HEK293 (cell line): ENCODE results near the gene ENHO.

Experiments used
- CTCF ChIA-PET: fragments of 350-600 bp; formaldehyde crosslinking; extraction: SDS; loops from one replicate; lab custom pipeline; 2021; ENCODE audit warnings: antibody characterized with exemption; lab: Yijun Ruan, JAX
- POLR2A ChIA-PET: fragments of 300-600 bp; formaldehyde crosslinking; extraction: SDS; loops from one replicate; lab custom pipeline; 2020; ENCODE audit warnings: antibody characterized with exemption, inconsistent platforms; lab: Yijun Ruan, JAX
- H3K27ac ChIP-seq: fragments of 200-500 bp; sonication (Bioruptor generic); 2 replicates; pipeline ENCODE4 v1.5.1; 2014; ENCODE audit warnings: low read depth, low read length, control low read depth, inconsistent platforms; ENCODE audit errors: extremely low read depth
- H3K36me3 ChIP-seq, 2 experiments: fragments of 200-500 bp in 1 of 2; sonication (Bioruptor generic) in 1 of 2; 1 replicate in 1 of 2; 2 replicates in 1 of 2; pipeline ENCODE4 v1.5.1; 2014 to 2017; ENCODE audit warnings: inconsistent platforms in 2 of 2, low read length in 2 of 2; ENCODE audit not compliant: control insufficient read depth in 2 of 2, insufficient read depth in 1 of 2
- H3K4me1 ChIP-seq: fragments of 200-500 bp; sonication (Bioruptor generic); 2 replicates; pipeline ENCODE4 v1.5.1; 2014; ENCODE audit warnings: mild to moderate bottlenecking, low read length, inconsistent platforms; ENCODE audit not compliant: control insufficient read depth, insufficient read depth
- H3K4me3 ChIP-seq: 2 replicates; pipeline ENCODE4 v1.5.1; 2011; ENCODE audit warnings: low read depth, mild to moderate bottlenecking, control low read depth, low read length, moderate library complexity
- H3K9me3 ChIP-seq: fragments of 200-500 bp; sonication (Bioruptor generic); 2 replicates; pipeline ENCODE4 v1.5.1; 2014; ENCODE audit warnings: low read depth, low read length, inconsistent platforms; ENCODE audit not compliant: control insufficient read depth, insufficient read depth
- FEZF1 ChIP-seq: fragments of 450-650 bp; formaldehyde crosslinking; IDR thresholded peaks from 2 replicates; pipeline ENCODE4 v1.5.1; 2016; ENCODE audit warnings: missing biosample characterization, missing genetic modification characterization
- GLIS2 ChIP-seq: fragments of 450-650 bp; formaldehyde crosslinking; IDR thresholded peaks from 2 replicates; pipeline ENCODE4 v1.5.1; 2016; ENCODE audit warnings: missing biosample characterization, missing genetic modification characterization
- KLF10 ChIP-seq: fragments of 450-650 bp; IDR thresholded peaks from 2 replicates; pipeline ENCODE4 v1.5.1; 2018; ENCODE audit warnings: missing biosample characterization, mild to moderate bottlenecking, missing genetic modification characterization
- SCRT1 ChIP-seq: fragments of 450-650 bp; formaldehyde crosslinking; IDR thresholded peaks from 2 replicates; pipeline ENCODE4 v1.5.1; 2016; ENCODE audit warnings: missing biosample characterization, missing genetic modification characterization, borderline replicate concordance
- SETDB1 ChIP-seq: IDR thresholded peaks from one replicate; pipeline ENCODE4 v1.6.1; 2017; ENCODE audit warnings: mild to moderate bottlenecking, low read length, moderate library complexity, mixed read lengths; ENCODE audit not compliant: insufficient read length
- ZBTB48 ChIP-seq: fragments of 450-650 bp; formaldehyde crosslinking; IDR thresholded peaks from 2 replicates; pipeline ENCODE4 v1.5.1; 2016; ENCODE audit warnings: missing biosample characterization, missing genetic modification characterization
- ZFP37 ChIP-seq: fragments of 450-650 bp; formaldehyde crosslinking; IDR thresholded peaks from 2 replicates; pipeline ENCODE4 v1.5.1; 2016; ENCODE audit warnings: missing biosample characterization, missing genetic modification characterization
- ZFP69B ChIP-seq: fragments of 450-650 bp; formaldehyde crosslinking; IDR thresholded peaks from 2 replicates; pipeline ENCODE4 v1.5.1; 2016; ENCODE audit warnings: missing biosample characterization, missing genetic modification characterization
- ZIC2 ChIP-seq: fragments of 450-650 bp; formaldehyde crosslinking; IDR thresholded peaks from 2 replicates; pipeline ENCODE4 v1.5.1; 2016; ENCODE audit warnings: missing biosample characterization, missing genetic modification characterization
- ZNF148 ChIP-seq: fragments of 450-650 bp; formaldehyde crosslinking; IDR thresholded peaks from 2 replicates; pipeline ENCODE4 v1.5.0; 2017; ENCODE audit warnings: missing biosample characterization, missing genetic modification characterization, borderline replicate concordance
- ZNF223 ChIP-seq: fragments of 450-650 bp; formaldehyde crosslinking; IDR thresholded peaks from 2 replicates; pipeline ENCODE4 v1.5.1; 2016; ENCODE audit warnings: missing biosample characterization, missing genetic modification characterization
- ZNF274 ChIP-seq, 2 experiments: fragments of 200-500 bp in 1 of 2; fragments of 450-650 bp in 1 of 2; sonication (Bioruptor generic) in 1 of 2; formaldehyde crosslinking in 1 of 2; IDR thresholded peaks; 2 replicates each; pipeline versions ENCODE4 v1.5.1 to v1.6.1; 2014 to 2016; ENCODE audit warnings: borderline replicate concordance in 1 of 2, inconsistent platforms in 1 of 2, low read length in 1 of 2, missing biosample characterization in 1 of 2, missing genetic modification characterization in 1 of 2
- ZNF302 ChIP-seq: fragments of 450-650 bp; formaldehyde crosslinking; IDR thresholded peaks from 2 replicates; pipeline ENCODE4 v1.5.1; 2016; ENCODE audit warnings: missing biosample characterization, missing genetic modification characterization, low read depth
- ZNF366 ChIP-seq: fragments of 450-650 bp; formaldehyde crosslinking; conservative IDR thresholded peaks from 2 replicates; pipeline ENCODE4 v1.5.1; 2016; ENCODE audit warnings: missing biosample characterization, missing genetic modification characterization
- ZNF449 ChIP-seq: fragments of 450-650 bp; formaldehyde crosslinking; IDR thresholded peaks from 2 replicates; pipeline ENCODE4 v1.5.1; 2017; ENCODE audit warnings: missing biosample characterization, mild to moderate bottlenecking, missing genetic modification characterization, moderate library complexity
- ZNF488 ChIP-seq: fragments of 450-650 bp; formaldehyde crosslinking; IDR thresholded peaks from 2 replicates; pipeline ENCODE4 v1.5.1; 2016; ENCODE audit warnings: missing biosample characterization, missing genetic modification characterization
- ZNF501 ChIP-seq: fragments of 450-650 bp; formaldehyde crosslinking; IDR thresholded peaks from 2 replicates; pipeline ENCODE4 v1.5.1; 2016; ENCODE audit warnings: missing biosample characterization, missing genetic modification characterization
- ZNF530 ChIP-seq: fragments of 450-650 bp; formaldehyde crosslinking; IDR thresholded peaks from 2 replicates; pipeline ENCODE4 v1.5.1; 2016; ENCODE audit warnings: low read depth, missing biosample characterization, missing genetic modification characterization
- ZNF544 ChIP-seq: fragments of 450-650 bp; formaldehyde crosslinking; IDR thresholded peaks from 2 replicates; pipeline ENCODE4 v1.5.0; 2017; ENCODE audit warnings: missing biosample characterization, missing genetic modification characterization
- ZNF558 ChIP-seq: fragments of 450-650 bp; formaldehyde crosslinking; IDR thresholded peaks from 2 replicates; pipeline ENCODE4 v1.5.1; 2016; ENCODE audit warnings: missing biosample characterization, missing genetic modification characterization
- ZNF571 ChIP-seq: fragments of 450-650 bp; formaldehyde crosslinking; IDR thresholded peaks from 2 replicates; pipeline ENCODE4 v1.5.0; 2017; ENCODE audit warnings: missing biosample characterization, missing genetic modification characterization
- ZNF585B ChIP-seq: fragments of 450-650 bp; formaldehyde crosslinking; IDR thresholded peaks from 2 replicates; pipeline ENCODE4 v1.5.1; 2016; ENCODE audit warnings: missing biosample characterization, missing genetic modification characterization
- ZNF629 ChIP-seq: fragments of 450-650 bp; formaldehyde crosslinking; IDR thresholded peaks from 2 replicates; pipeline ENCODE4 v1.5.1; 2017; ENCODE audit warnings: missing biosample characterization, missing genetic modification characterization
- ZNF654 ChIP-seq: fragments of 450-650 bp; formaldehyde crosslinking; IDR thresholded peaks from 2 replicates; pipeline ENCODE4 v1.5.1; 2016; ENCODE audit warnings: low read depth, missing biosample characterization, missing genetic modification characterization
- ZNF658 ChIP-seq: fragments of 450-650 bp; formaldehyde crosslinking; IDR thresholded peaks from 2 replicates; pipeline ENCODE4; 2016; ENCODE audit warnings: missing biosample characterization, missing genetic modification characterization
- ZSCAN23 ChIP-seq: fragments of 450-650 bp; formaldehyde crosslinking; IDR thresholded peaks from 2 replicates; pipeline ENCODE4 v1.5.1; 2016; ENCODE audit warnings: missing biosample characterization, missing genetic modification characterization
- ZSCAN30 ChIP-seq: fragments of 450-650 bp; IDR thresholded peaks from 2 replicates; pipeline ENCODE4 v1.5.1; 2018; ENCODE audit warnings: missing biosample characterization, mild to moderate bottlenecking, missing genetic modification characterization, moderate library complexity
- TF ChIP-seq, protein P1 (sequence below): fragments of 450-650 bp; formaldehyde crosslinking; optimal IDR thresholded peaks from 2 replicates; pipeline ENCODE3; 2016; ENCODE audit warnings: missing biosample characterization, mild to moderate bottlenecking, missing genetic modification characterization
- TF ChIP-seq, protein P2 (sequence below): fragments of 450-650 bp; formaldehyde crosslinking; IDR thresholded peaks from 2 replicates; pipeline ENCODE4 v1.5.1; 2016; ENCODE audit warnings: missing biosample characterization, missing genetic modification characterization
- TF ChIP-seq, protein P3 (sequence below): fragments of 450-650 bp; formaldehyde crosslinking; IDR thresholded peaks from 2 replicates; pipeline ENCODE4 v1.5.1; 2016; ENCODE audit warnings: missing biosample characterization, missing genetic modification characterization

Gene ENHO

DNA sequence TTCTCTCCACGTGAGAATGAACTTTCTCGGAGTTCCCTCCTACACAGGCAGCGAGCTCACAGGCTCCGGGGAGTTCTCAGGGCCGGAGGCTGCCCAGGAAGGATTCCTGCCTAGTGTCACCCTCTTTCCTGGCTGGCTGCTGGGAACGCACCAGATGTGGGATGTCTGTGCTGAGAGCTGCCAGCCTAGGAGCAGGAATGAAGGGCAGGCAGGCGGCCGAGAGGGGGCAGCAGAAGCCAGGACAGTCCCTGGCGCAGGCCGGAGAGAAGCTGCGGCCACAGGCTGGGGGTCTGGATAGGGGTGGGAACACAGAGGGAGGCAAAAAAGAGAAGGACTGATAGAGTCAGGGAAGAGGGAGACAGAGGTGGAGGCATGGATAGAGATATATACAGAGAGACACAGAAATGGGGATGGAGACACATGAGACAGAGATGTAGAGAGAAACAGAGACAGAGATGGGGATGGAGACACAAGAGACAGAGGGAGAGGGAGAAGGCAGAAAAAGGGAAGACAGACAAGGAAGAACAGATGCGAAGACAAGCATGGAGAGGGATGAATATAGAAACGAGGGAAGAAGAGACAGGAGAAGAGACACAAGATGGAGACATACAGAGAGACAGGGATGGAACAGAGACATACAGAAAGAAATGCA, 25.3 kb upstream of the ENHO start:
- H3K9me3 ChIP-seq = no peaks in the 10 kb centered on the region
- ChIA-PET POLR2A (interaction anchor here (0.5 to 1.1 kb wide), 2 partner anchors 44 to 523 kb away, joined by 4 to 7 read pairs; no protein-coding TSS in a partner anchor), CTCF (interaction anchor here (0.6 to 7.3 kb wide), 48 partner anchors 9 to 821 kb away, joined by 3 to 101 read pairs (median 5); partner anchors contain the start of genes CNTFR, ENHO and SIGMAR1)
- no peak overlapping the region for H3K4me3 ChIP-seq
- H3K27ac ChIP-seq = no peak overlapping the region
- no peaks in the 10 kb centered on the region for H3K4me1 ChIP-seq
- H3K36me3 ChIP-seq = no peaks in the 10 kb centered on the region
- TF ChIP-seq ZNF223 (tag by site-specific recombination) (no peak), ZNF571 (tag by site-specific recombination) (no peak), ZFP69B (no peak), ZNF558 (tag by site-specific recombination) (no peak), ZNF654 (tag by site-specific recombination) (peak; percentile 51), ZNF274 (IDR thresholded peaks at IDR 0.05; ENCODE audit: low read length) (no peak), ZNF274 (tag by site-specific recombination; IDR thresholded peaks at IDR 0.05; ENCODE audit: borderline replicate concordance) (no peak), ZNF629 (tag by site-specific recombination) (no peak), ZSCAN30 (no peak), ZNF366 (tag by site-specific recombination) (0 out of 2 replicates have a peak, but pooled peaks have one; percentile 53), ZNF488 (tag by site-specific recombination) (no peak), GLIS2 (no peak), ZIC2 (peak; percentile 20; the same call in 1 of the 2 replicates), SCRT1 (no peak), ZNF501 (tag by site-specific recombination) (no peak), KLF10 (tag by site-specific recombination) (no peak), ZBTB48 (tag by site-specific recombination) (0 out of 2 replicates have a peak, but pooled peaks have one; percentile 40), ZNF148 (no peak), SETDB1 (no peak), ZSCAN23 (tag by site-specific recombination) (no peak), ZNF658 (no peak), ZNF530 (tag by site-specific recombination) (no peak), ZFP37 (tag by site-specific recombination) (no peak), ZNF449 (no peak), FEZF1 (no peak), ZNF585B (tag by site-specific recombination) (no peak), ZNF544 (no peak), ZNF302 (tag by site-specific recombination) (no peak)
- TF ChIP-seq, protein P1, sequence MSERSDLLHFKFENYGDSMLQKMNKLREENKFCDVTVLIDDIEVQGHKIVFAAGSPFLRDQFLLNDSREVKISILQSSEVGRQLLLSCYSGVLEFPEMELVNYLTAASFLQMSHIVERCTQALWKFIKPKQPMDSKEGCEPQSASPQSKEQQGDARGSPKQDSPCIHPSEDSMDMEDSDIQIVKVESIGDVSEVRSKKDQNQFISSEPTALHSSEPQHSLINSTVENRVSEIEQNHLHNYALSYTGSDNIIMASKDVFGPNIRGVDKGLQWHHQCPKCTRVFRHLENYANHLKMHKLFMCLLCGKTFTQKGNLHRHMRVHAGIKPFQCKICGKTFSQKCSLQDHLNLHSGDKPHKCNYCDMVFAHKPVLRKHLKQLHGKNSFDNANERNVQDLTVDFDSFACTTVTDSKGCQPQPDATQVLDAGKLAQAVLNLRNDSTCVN (tag by site-specific recombination) = peak; percentile 19
- TF ChIP-seq, protein P2, sequence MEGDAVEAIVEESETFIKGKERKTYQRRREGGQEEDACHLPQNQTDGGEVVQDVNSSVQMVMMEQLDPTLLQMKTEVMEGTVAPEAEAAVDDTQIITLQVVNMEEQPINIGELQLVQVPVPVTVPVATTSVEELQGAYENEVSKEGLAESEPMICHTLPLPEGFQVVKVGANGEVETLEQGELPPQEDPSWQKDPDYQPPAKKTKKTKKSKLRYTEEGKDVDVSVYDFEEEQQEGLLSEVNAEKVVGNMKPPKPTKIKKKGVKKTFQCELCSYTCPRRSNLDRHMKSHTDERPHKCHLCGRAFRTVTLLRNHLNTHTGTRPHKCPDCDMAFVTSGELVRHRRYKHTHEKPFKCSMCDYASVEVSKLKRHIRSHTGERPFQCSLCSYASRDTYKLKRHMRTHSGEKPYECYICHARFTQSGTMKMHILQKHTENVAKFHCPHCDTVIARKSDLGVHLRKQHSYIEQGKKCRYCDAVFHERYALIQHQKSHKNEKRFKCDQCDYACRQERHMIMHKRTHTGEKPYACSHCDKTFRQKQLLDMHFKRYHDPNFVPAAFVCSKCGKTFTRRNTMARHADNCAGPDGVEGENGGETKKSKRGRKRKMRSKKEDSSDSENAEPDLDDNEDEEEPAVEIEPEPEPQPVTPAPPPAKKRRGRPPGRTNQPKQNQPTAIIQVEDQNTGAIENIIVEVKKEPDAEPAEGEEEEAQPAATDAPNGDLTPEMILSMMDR (tag by site-specific recombination) = peak; percentile 81
- TF ChIP-seq, protein P3, sequence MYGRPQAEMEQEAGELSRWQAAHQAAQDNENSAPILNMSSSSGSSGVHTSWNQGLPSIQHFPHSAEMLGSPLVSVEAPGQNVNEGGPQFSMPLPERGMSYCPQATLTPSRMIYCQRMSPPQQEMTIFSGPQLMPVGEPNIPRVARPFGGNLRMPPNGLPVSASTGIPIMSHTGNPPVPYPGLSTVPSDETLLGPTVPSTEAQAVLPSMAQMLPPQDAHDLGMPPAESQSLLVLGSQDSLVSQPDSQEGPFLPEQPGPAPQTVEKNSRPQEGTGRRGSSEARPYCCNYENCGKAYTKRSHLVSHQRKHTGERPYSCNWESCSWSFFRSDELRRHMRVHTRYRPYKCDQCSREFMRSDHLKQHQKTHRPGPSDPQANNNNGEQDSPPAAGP (tag by site-specific recombination) = 0 out of 2 replicates have a peak, but pooled peaks have one; percentile 10
